ENCODE data around the gene SH3BP4.

DNA sequence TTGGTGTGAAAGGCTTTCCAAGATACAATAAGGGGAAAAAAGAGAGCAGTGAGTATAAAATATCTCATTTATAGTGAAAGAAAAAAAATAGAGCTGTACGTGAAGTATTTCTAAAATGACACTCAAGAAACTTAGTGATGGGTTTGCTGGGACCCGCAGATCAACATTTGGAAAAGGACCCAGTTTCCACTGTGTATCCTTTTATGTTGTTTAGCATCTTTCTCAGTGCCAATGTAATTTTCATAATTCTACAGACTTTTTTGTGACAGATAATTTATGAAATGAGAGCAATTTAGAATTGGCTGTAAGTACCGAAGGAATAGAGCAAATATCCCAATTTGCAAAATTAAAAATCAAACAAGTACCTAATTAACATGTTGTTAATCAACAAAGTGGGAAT lies 116.9 kb downstream of the SH3BP4 start:
- TF ChIP-seq POLR2G (IDR thresholded peaks at IDR 0.05; ENCODE audit: low read depth, low read length): no peak
- TF ChIP-seq, protein P1, sequence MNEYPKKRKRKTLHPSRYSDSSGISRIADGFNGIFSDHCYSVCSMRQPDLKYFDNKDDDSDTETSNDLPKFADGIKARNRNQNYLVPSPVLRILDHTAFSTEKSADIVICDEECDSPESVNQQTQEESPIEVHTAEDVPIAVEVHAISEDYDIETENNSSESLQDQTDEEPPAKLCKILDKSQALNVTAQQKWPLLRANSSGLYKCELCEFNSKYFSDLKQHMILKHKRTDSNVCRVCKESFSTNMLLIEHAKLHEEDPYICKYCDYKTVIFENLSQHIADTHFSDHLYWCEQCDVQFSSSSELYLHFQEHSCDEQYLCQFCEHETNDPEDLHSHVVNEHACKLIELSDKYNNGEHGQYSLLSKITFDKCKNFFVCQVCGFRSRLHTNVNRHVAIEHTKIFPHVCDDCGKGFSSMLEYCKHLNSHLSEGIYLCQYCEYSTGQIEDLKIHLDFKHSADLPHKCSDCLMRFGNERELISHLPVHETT (CRISPR knock-in tag; conservative IDR thresholded peaks at IDR 0.05): no peak
- TF ChIP-seq ETV6 (CRISPR knock-in tag; conservative IDR thresholded peaks at IDR 0.05): no peak

All from HepG2 (cell line).